RWPE2 (cell line): ENCODE results near the gene ZMYM4.

Experiments
- ATAC-seq: fragments of 200-7000 bp; cut with Tn5 transposase; 3 replicates; pipeline ENCODE4 v1.9.1; 2021; ENCODE audit warnings: low read depth
- DNase-seq: peaks from one replicate; pipeline ENCODE4 v3.0.0-alpha.2; 2020; ENCODE audit warnings: low spot score
- H3K27ac ChIP-seq: fragments of 450-650 bp; 2 replicates; pipeline ENCODE4 v1.5.1; 2017; ENCODE audit warnings: mild to moderate bottlenecking; ENCODE audit not compliant: poor library complexity, severe bottlenecking
- H3K27me3 ChIP-seq: fragments of 250-450 bp; sonication (Bioruptor Pico); 2 replicates; pipeline ENCODE4 v1.5.1; 2021; ENCODE audit warnings: mild to moderate bottlenecking, moderate library complexity; ENCODE audit not compliant: insufficient read depth, poor library complexity, severe bottlenecking
- H3K36me3 ChIP-seq: fragments of 250-450 bp; sonication (Bioruptor Pico); 2 replicates; pipeline ENCODE4 v1.5.1; 2020; ENCODE audit warnings: low read depth, mild to moderate bottlenecking, moderate library complexity
- H3K4me1 ChIP-seq: fragments of 250-450 bp; sonication (Bioruptor Pico); 2 replicates; pipeline ENCODE4 v1.5.1; 2021; ENCODE audit warnings: mild to moderate bottlenecking, moderate library complexity; ENCODE audit not compliant: insufficient read depth, poor library complexity, severe bottlenecking
- H3K4me3 ChIP-seq: fragments of 250-450 bp; sonication (Bioruptor Pico); 2 replicates; pipeline ENCODE4 v1.5.1; 2021; ENCODE audit warnings: mild to moderate bottlenecking, moderate library complexity; ENCODE audit not compliant: severe bottlenecking
- H3K9me3 ChIP-seq: fragments of 250-450 bp; sonication (Bioruptor Pico); 2 replicates; pipeline ENCODE4 v1.5.1; 2021; ENCODE audit warnings: mild to moderate bottlenecking, moderate library complexity; ENCODE audit not compliant: severe bottlenecking
- CTCF ChIP-seq: fragments of 450-650 bp; IDR thresholded peaks from one replicate; pipeline ENCODE4 v1.5.1; 2017; ENCODE audit warnings: mild to moderate bottlenecking, moderate library complexity; ENCODE audit not compliant: poor library complexity, severe bottlenecking

The ZMYM4 gene

GRCh38 chr1:35406103-35406502, 137.6 kb downstream of the ZMYM4 start:
- no peaks in the 10 kb centered on the region for H3K27me3 ChIP-seq
- peaks cover 61% of the 10 kb centered on the region for H3K36me3 ChIP-seq
- DNase-seq, result no peak
- no peak overlapping the region for H3K27ac ChIP-seq
- H3K4me1 ChIP-seq, result no peaks in the 10 kb centered on the region
- no peak for ATAC-seq
- no peak for TF ChIP-seq CTCF
- no peaks in the 10 kb centered on the region for H3K9me3 ChIP-seq
- H3K4me3 ChIP-seq, result no peak overlapping the region

- no peak for TF ChIP-seq CTCF
- no peaks in the 10 kb centered on the region for H3K4me1 ChIP-seq
- no peaks in the 10 kb centered on the region for H3K27me3 ChIP-seq
- DNase-seq (no peak), ATAC-seq (no peak)
- peaks cover 57% of the 10 kb centered on the region for H3K36me3 ChIP-seq
- H3K9me3 ChIP-seq, result no peaks in the 10 kb centered on the region
- no peak overlapping the region for H3K4me3 ChIP-seq
- no peak overlapping the region for H3K27ac ChIP-seq
Measured at GRCh38 chr1:35407743-35408142, 139.2 kb downstream of the ZMYM4 start.

GRCh38 chr1:35408925-35409324, 140.4 kb downstream of the ZMYM4 start:
- ATAC-seq, result no peak
- Histone ChIP-seq H3K9me3 (no peaks in the 10 kb centered on the region), H3K4me3 (no peak overlapping the region), H3K36me3 (peaks cover 49% of the 10 kb centered on the region), H3K4me1 (no peaks in the 10 kb centered on the region), H3K27ac (no peak overlapping the region), H3K27me3 (no peaks in the 10 kb centered on the region)
- no peak for TF ChIP-seq CTCF
- DNase-seq, result no peak

- DNase-seq, result no peak
- H3K9me3 ChIP-seq, result no peaks in the 10 kb centered on the region
- H3K4me1 ChIP-seq, result no peaks in the 10 kb centered on the region
- no peak for ATAC-seq
- H3K4me3 ChIP-seq, result no peak overlapping the region
- H3K27me3 ChIP-seq, result no peaks in the 10 kb centered on the region
- TF ChIP-seq CTCF, result no peak
- H3K27ac ChIP-seq, result no peak overlapping the region
- peaks cover 16% of the 10 kb centered on the region for H3K36me3 ChIP-seq
Measured at GRCh38 chr1:35426097-35426586, 157.6 kb downstream of the ZMYM4 start.

- Histone ChIP-seq H3K36me3 (peaks cover 4% of the 10 kb centered on the region; the same call in 1 of the 2 replicates), H3K4me3 (no peak overlapping the region), H3K4me1 (no peaks in the 10 kb centered on the region), H3K27me3 (no peaks in the 10 kb centered on the region), H3K9me3 (no peaks in the 10 kb centered on the region), H3K27ac (no peak overlapping the region)
- no peak for DNase-seq
- ATAC-seq, result no peak
- TF ChIP-seq CTCF, result no peak
Measured at GRCh38 chr1:35428360-35428759, 159.9 kb downstream of the ZMYM4 start.
